BJ (cell line): ENCODE results near the gene TTLL11. TPM values are rescaled to one million over a fixed set of nuclear protein-coding genes. Genes with fewer than 3 reads are reported as not detected.

Source experiments
- CTCF ChIA-PET: fragments of 350-600 bp; formaldehyde crosslinking; extraction: SDS; loops from one replicate; lab custom pipeline; 2021; ENCODE audit warnings: antibody characterized with exemption, inconsistent platforms; lab: Yijun Ruan, JAX
- POLR2A ChIA-PET: fragments of 300-600 bp; sonication (Branson Sonifier 250); formaldehyde crosslinking; extraction: SDS; loops from one replicate; lab custom pipeline; 2021; ENCODE audit warnings: antibody characterized with exemption; lab: Charles Lee
- DNase-seq: peaks from one replicate; pipeline ENCODE4 v3.0.0-alpha.2; 2011; ENCODE audit warnings: low read depth
- H3K27me3 ChIP-seq: 2 replicates; pipeline ENCODE4 v1.6.0; 2011; ENCODE audit warnings: low read length; ENCODE audit not compliant: control insufficient read depth, insufficient read depth
- H3K36me3 ChIP-seq: 2 replicates; pipeline ENCODE4 v1.5.1; 2011; ENCODE audit warnings: low read length; ENCODE audit not compliant: control insufficient read depth, insufficient read depth
- H3K4me3 ChIP-seq: 2 replicates; pipeline ENCODE4 v1.5.1; 2011; ENCODE audit warnings: low read depth, mild to moderate bottlenecking, control low read depth, low read length
- CTCF ChIP-seq: IDR thresholded peaks from 2 replicates; pipeline ENCODE4 v1.5.1; 2011; ENCODE audit warnings: low read depth, mild to moderate bottlenecking, control low read depth, inconsistent platforms, low read length, moderate library complexity; ENCODE audit not compliant: insufficient read depth
- polyA plus RNA-seq: library from polyadenylated mRNA; depleted of rRNA; stranded (reverse); fragments of >200 nt; gene quantifications from 2 replicates; pipeline ENCODE4 v1.2.3, GENCODE V29; 2011

The TTLL11 gene
- polyA plus RNA-seq, 1 experiment = 5.6 TPM

- H3K36me3 ChIP-seq = no peaks in the 10 kb centered on the region
Measured at GRCh38 chr9:122135529-122135859, 42.4 kb upstream of the TTLL11 start.

GRCh38 chr9:122134822-122135528, 41.9 kb upstream of the TTLL11 start:
- POLR2A ChIA-PET = no interaction called here
- H3K36me3 ChIP-seq = no peaks in the 10 kb centered on the region
- no peak for DNase-seq
- no peaks in the 10 kb centered on the region for H3K27me3 ChIP-seq
- CTCF ChIA-PET = interaction anchor here (0.9 to 4.7 kb wide), 6 partner anchors 10 to 36 kb away, joined by 4 to 25 read pairs (median 4); no protein-coding TSS in a partner anchor
- H3K4me3 ChIP-seq = no peak overlapping the region
- no peak for TF ChIP-seq CTCF

More at GRCh38 chr9:122135529-122135859, 42.4 kb upstream of the TTLL11 start:
- ChIA-PET CTCF (interaction anchor here (0.9 to 4.7 kb wide), 6 partner anchors 10 to 37 kb away, joined by 4 to 25 read pairs (median 4); no protein-coding TSS in a partner anchor), POLR2A (no interaction called here)
- DNase-seq = no peak
- no peak overlapping the region for H3K4me3 ChIP-seq
- H3K27me3 ChIP-seq = no peaks in the 10 kb centered on the region
- TF ChIP-seq CTCF = no peak

- POLR2A ChIA-PET = no interaction called here
- H3K36me3 ChIP-seq = no peaks in the 10 kb centered on the region
- no peak for TF ChIP-seq CTCF
Measured at GRCh38 chr9:122133984-122134535, 41.0 kb upstream of the TTLL11 start.

GRCh38 chr9:122133263-122133983, 40.3 kb upstream of the TTLL11 start:
- DNase-seq = no peak

More at GRCh38 chr9:122133984-122134535, 41.0 kb upstream of the TTLL11 start:
- no peaks in the 10 kb centered on the region for H3K27me3 ChIP-seq
- CTCF ChIA-PET = interaction anchor here (0.9 to 2.7 kb wide), 4 partner anchors 10 to 226 kb away, joined by 3 to 11 read pairs (median 6); no protein-coding TSS in a partner anchor
- H3K4me3 ChIP-seq = no peak overlapping the region
- DNase-seq = no peak

More at GRCh38 chr9:122133263-122133983, 40.3 kb upstream of the TTLL11 start:
- Histone ChIP-seq H3K36me3 (no peaks in the 10 kb centered on the region), H3K4me3 (no peak overlapping the region), H3K27me3 (no peaks in the 10 kb centered on the region)
- ChIA-PET CTCF (interaction anchor here (0.9 to 2.7 kb wide), 5 partner anchors 10 to 227 kb away, joined by 3 to 11 read pairs (median 3); no protein-coding TSS in a partner anchor), POLR2A (no interaction called here)
- TF ChIP-seq CTCF = no peak
